Mononuclear cell (primary cell): ENCODE results near the gene LSM8. TPM values are rescaled to one million over a fixed set of nuclear protein-coding genes. Genes with fewer than 3 reads are reported as not detected.
A peak's percentile ranks its signal among the peaks of the same experiment; 100 is the strongest.

Experiments
- H3K27me3 ChIP-seq: 2 replicates; pipeline ENCODE4 v1.6.0; 2011; ENCODE audit warnings: low read length, control low read depth; ENCODE audit not compliant: insufficient read depth
- H3K4me1 ChIP-seq: 2 replicates; pipeline ENCODE4 v1.5.1; 2011; ENCODE audit warnings: mild to moderate bottlenecking, low read length, control low read depth; ENCODE audit not compliant: insufficient read depth
- H3K4me3 ChIP-seq: 2 replicates; pipeline ENCODE4 v1.5.1; 2011; ENCODE audit warnings: mild to moderate bottlenecking, low read length, moderate library complexity
- H3K9me3 ChIP-seq: 2 replicates; pipeline ENCODE4 v1.5.1; 2011; ENCODE audit warnings: low read depth, mild to moderate bottlenecking, control low read depth, low read length
- total RNA-seq: library from RNA; depleted of rRNA; stranded (reverse); fragments of >200 nt; gene quantifications from one replicate; pipeline ENCODE4 v1.2.3, GENCODE V29; 2012

Gene LSM8
- total RNA-seq, 1 donor, result 60.2 TPM

DNA sequence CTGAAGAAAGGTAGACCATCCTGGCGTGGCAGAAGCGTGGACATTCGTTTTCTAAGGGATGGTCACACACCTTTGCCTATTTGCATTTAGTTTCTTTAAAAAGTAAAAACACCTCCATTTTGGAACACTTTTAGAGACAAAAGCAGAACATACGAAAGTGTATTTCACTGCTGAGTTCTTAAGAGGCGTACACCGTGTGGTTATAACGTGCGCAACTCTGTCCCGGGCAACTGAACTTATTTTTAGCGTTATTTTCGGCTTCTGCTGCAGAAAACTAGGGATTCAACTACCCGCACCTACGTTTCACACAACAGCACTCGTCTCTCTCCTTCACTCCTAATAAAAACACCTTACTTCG is 557 bp upstream of the LSM8 start:
- H3K4me1 ChIP-seq, result peaks cover 22% of the 10 kb centered on the region
- no peaks in the 10 kb centered on the region for H3K27me3 ChIP-seq
- no peaks in the 10 kb centered on the region for H3K9me3 ChIP-seq
- peak overlapping the region; percentile 95 for H3K4me3 ChIP-seq

- Histone ChIP-seq H3K9me3 (no peaks in the 10 kb centered on the region), H3K27me3 (no peaks in the 10 kb centered on the region), H3K4me3 (peak overlapping the region; percentile 95), H3K4me1 (peaks cover 22% of the 10 kb centered on the region)
These were observed 589 bp downstream of the LSM8 start for GRCh38 chr7:118184565-118184940.

DNA sequence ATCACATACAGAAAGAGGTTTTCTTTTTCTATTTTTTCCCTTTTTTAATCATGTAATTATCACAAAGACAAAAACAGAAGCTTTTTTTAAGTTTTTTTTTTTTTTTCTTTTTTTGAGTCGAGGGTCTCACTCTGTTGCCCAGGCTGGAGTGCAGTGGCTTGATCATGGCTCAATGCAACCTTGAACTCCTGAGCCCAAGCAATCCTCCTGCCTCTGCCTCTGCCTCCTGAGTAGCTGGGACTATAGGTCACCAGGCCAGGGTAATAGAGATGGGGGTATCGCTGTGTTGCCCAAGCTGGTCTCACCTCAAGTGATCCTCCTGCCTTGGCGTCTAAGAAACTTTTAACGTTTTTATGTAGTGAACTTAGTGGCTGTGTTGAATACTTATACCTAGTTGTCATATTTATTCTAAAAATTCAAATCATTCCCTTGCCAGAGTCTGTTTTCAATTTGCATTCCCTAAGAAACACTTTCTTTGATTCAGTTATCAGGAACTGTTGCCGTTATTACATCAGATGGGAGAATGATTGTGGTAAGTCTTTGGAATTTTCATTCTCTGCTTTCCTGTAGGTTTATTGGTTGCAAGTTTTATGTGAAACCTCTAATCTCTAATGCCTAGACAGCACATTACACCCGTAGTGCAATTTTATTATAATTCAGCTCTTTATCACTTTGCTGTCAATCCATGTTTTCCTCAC is 1.3 kb downstream of the LSM8 start:
- Histone ChIP-seq H3K4me3 (peak overlapping the region; percentile 4), H3K27me3 (no peaks in the 10 kb centered on the region), H3K9me3 (no peaks in the 10 kb centered on the region), H3K4me1 (peaks cover 22% of the 10 kb centered on the region)

DNA sequence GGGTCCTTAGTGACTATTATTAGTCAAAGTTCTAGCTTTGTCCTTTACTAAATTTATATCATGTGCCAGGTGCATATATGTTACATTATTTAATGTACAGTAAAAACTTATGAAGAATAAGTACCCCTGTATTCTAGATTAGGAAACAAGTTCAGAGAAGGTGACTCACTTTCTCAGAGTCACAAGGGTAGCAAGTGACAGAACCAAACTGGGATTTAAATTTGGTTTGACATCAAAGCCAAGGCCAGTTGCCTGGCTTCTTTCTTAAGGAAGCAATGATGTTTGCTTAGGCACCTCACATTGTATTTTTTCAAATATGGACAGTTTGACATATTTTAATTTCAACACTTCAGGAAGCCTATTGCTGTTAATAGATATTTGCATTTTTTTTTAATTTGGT is 2.5 kb downstream of the LSM8 start:
- Histone ChIP-seq H3K4me3 (no peak overlapping the region), H3K27me3 (no peaks in the 10 kb centered on the region), H3K4me1 (peaks cover 22% of the 10 kb centered on the region), H3K9me3 (no peaks in the 10 kb centered on the region)

DNA sequence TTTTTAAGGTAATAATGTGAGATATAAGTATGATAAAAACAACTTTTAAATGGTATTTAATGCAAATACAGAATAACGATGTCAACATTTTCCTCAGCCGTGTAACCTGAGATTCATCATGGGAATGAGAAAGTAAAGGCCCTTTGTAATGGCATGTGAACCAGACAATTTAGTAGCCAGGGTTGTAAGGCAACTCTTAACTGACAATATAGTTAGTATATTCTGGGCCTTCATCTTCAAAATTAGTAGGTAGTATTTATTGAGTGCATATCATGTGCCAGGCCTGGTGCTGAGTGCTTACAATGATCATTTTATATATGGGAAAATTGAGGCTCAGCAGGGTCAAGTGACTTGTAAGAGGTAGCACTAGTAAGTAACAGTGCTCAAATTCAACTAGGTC is 10.6 kb downstream of the LSM8 start:
- Histone ChIP-seq H3K9me3 (no peaks in the 10 kb centered on the region), H3K4me1 (no peaks in the 10 kb centered on the region), H3K27me3 (no peaks in the 10 kb centered on the region), H3K4me3 (no peak overlapping the region)

DNA sequence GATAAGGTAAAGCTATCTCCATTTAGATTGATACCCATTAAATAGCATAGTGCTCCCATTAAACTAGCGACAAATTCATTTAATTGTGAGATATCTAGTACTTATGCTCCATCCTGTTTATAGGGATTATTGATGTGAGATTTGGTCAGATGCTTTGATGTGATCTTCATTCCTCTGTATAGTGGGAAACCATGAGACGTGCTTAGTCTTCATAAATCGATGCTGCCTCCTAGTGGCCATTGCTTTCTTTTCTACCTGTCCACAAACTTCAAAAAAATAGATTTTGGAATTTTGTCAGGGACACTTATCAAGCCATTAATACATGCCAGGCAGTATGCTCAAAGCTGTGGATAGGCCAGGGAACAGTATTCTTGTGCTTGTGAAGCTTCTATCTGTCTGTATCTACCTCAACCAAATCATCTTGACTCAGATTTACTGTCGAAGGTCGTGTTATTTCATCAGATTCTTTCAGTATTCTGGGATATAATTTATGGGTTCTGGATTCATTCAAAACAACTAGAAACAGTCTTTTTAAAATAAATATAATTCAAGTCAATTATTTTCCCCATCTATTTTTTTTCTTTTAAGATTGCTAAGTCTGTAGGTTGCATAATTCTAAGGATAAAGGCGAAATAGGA is 12.0 kb downstream of the LSM8 start:
- Histone ChIP-seq H3K4me3 (no peak overlapping the region), H3K4me1 (no peaks in the 10 kb centered on the region), H3K27me3 (no peaks in the 10 kb centered on the region), H3K9me3 (no peaks in the 10 kb centered on the region)

- no peaks in the 10 kb centered on the region for H3K9me3 ChIP-seq
- no peaks in the 10 kb centered on the region for H3K4me1 ChIP-seq
- H3K27me3 ChIP-seq, result no peaks in the 10 kb centered on the region
- no peak overlapping the region for H3K4me3 ChIP-seq
These were observed 18.1 kb downstream of the LSM8 start for GRCh38 chr7:118202061-118202460.

DNA sequence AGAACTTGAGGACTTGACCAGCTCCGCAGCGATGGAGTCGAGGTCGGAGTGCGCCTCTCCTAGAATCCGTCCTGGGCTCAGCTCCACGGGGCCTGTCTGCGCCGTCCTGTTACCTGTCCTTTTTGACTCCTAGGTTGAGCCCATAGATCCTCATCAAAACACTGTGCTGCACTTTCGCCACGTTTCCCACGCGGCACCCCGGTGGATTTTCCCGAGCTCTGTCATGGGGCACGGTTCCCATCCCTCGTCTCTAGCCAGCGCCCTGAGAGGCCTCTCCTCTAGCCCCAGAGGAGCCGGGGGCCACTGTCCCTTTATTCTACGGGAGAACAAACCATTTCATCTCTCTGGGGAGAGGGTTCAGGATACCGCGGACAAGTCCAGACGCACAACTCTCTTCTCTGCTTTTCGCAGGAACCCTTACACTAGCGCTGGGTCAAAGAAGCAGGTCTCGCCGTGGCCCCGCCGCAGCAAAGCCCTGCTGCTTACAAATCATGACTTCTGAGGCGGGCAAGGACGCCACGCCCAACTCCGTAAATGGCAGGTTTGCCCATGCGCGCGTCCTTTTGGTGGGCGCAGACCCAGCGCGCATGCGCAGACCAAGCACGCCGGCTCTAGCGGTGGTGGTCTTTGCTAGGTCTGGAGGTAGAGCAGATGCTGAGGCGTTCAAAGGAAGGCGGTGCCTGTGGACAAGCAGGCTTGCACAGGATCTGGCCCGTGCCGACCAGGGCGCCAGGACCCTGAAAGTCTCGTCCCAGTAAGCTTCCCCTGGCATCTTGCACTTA is 30.3 kb downstream of the LSM8 start:
- Histone ChIP-seq H3K27me3 (peaks cover 21% of the 10 kb centered on the region), H3K9me3 (no peaks in the 10 kb centered on the region), H3K4me1 (peaks cover 10% of the 10 kb centered on the region), H3K4me3 (peak overlapping the region; percentile 25)

DNA sequence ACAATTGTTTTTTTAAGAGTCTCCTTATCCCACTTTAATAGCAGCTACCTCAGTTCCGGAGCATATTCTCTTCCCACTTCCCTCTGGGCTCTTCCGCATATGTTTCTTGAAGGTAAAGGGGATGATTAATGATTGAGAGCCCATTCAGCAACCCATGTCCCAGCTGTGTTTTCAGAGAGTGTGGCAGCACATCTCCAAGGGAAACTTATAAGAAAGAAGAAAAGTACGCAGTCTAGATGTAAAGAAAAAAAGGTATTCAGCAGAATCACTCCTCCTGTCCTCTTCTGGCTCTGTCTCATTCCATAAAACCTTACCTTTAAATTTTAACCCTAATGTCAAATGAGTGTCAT is 30.8 kb downstream of the LSM8 start:
- H3K27me3 ChIP-seq, result peaks cover 21% of the 10 kb centered on the region
- H3K4me1 ChIP-seq, result peaks cover 10% of the 10 kb centered on the region
- H3K4me3 ChIP-seq, result peak overlapping the region; percentile 25
- H3K9me3 ChIP-seq, result no peaks in the 10 kb centered on the region

DNA sequence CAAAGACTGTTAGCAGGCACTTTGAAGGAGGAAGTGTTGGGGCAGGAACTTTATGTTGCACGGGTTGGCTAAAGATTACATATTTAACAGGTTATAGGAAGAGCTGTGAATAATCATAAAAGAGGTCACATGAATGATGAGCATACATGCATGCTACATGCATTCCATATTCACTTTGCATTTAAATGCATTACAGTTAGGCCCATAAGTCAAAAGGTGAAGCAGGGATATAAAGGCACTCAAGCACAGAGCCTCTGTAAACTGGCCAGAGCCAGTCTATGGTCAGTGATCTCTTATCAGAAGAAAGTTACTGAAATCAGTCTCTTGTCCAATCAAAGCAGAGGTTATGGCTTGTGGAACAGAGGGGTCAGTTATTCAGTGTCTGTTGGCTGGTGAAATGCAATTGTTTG is 33.3 kb downstream of the LSM8 start:
- H3K27me3 ChIP-seq, result peaks cover 19% of the 10 kb centered on the region
- H3K4me1 ChIP-seq, result peaks cover 10% of the 10 kb centered on the region
- no peak overlapping the region for H3K4me3 ChIP-seq
- no peaks in the 10 kb centered on the region for H3K9me3 ChIP-seq

- H3K9me3 ChIP-seq, result no peaks in the 10 kb centered on the region
- H3K4me1 ChIP-seq, result peaks cover 10% of the 10 kb centered on the region
- H3K4me3 ChIP-seq, result no peak overlapping the region
- H3K27me3 ChIP-seq, result peaks cover 17% of the 10 kb centered on the region
These were observed 34.6 kb downstream of the LSM8 start for GRCh38 chr7:118218413-118219156.

GRCh38 chr7:118219157-118219512 is 35.2 kb downstream of the LSM8 start:
- peaks cover 15% of the 10 kb centered on the region for H3K27me3 ChIP-seq
- H3K4me1 ChIP-seq, result peaks cover 6% of the 10 kb centered on the region
- no peaks in the 10 kb centered on the region for H3K9me3 ChIP-seq
- no peak overlapping the region for H3K4me3 ChIP-seq

DNA sequence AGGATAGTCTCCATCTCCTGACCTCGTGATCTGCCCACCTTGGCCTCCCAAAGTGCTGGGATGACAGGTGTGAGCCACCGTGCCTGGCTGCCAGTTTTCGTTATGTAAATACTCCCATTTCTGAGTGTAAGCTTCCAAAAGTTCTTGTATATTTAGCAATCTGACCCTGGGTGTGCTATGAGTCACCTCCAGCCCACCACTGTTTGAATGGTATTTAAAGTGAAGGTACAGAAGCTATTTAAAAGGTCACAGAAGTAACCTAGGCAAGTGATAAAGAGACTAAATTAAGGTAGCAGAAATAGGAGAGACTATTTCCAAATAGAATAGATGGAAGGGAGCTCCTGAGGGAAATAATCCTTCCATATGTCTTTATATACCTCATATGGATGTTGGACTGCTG is 36.6 kb downstream of the LSM8 start:
- Histone ChIP-seq H3K4me3 (no peak overlapping the region), H3K9me3 (no peaks in the 10 kb centered on the region), H3K4me1 (no peaks in the 10 kb centered on the region), H3K27me3 (peaks cover 2% of the 10 kb centered on the region)

- H3K4me1 ChIP-seq, result no peaks in the 10 kb centered on the region
- no peak overlapping the region for H3K4me3 ChIP-seq
- H3K27me3 ChIP-seq, result peaks cover 2% of the 10 kb centered on the region
- H3K9me3 ChIP-seq, result no peaks in the 10 kb centered on the region
These were observed 38.6 kb downstream of the LSM8 start for GRCh38 chr7:118222591-118222990.

- Histone ChIP-seq H3K27me3 (no peaks in the 10 kb centered on the region), H3K9me3 (no peaks in the 10 kb centered on the region), H3K4me1 (no peaks in the 10 kb centered on the region), H3K4me3 (no peak within 1 kb of the TSS)
These were observed 40.6 kb downstream of the LSM8 start, which contains the start of gene ANKRD7 for GRCh38 chr7:118224521-118224920. Gene ANKRD7 (plus strand): TSS chr7:118224704. CDS start chr7:118224831, 127 bp downstream.
